Right lung (tissue), 5 donors: ENCODE measurements around the gene AR. TPM values are rescaled to one million over a fixed set of nuclear protein-coding genes. Genes with fewer than 3 reads are reported as not detected.
"Not testable (repeated sequence)": the region's sequence is repeated elsewhere in the genome, so short reads cannot be mapped to it uniquely, and the experiment has no call there.

ENCODE experiments used
- DNase-seq, 2 donors: peaks; one replicate each; pipeline ENCODE4 v3.0.0-alpha.2; 2013
- polyA plus RNA-seq, 5 donors: library from polyadenylated mRNA; unstranded; fragments of 120-200 nt; gene quantifications; one replicate each; pipeline versions ENCODE4 v1.2.1 to v1.2.3, GENCODE V29; 2013; ENCODE audit warnings: inconsistent platforms in 1 of 5, low replicate concordance in 1 of 5; ENCODE audit not compliant: insufficient read length in 5 of 5, insufficient read depth in 1 of 5

AR gene
- polyA plus RNA-seq, 5 donors = 5.5 to 10.8 (median 9.6) TPM

- DNase-seq = no peak
These were observed 78.3 kb downstream of the AR start for GRCh38 chrX:67622053-67622585.

- no peak for DNase-seq
These were observed 80.5 kb downstream of the AR start for GRCh38 chrX:67624325-67624724.

DNA sequence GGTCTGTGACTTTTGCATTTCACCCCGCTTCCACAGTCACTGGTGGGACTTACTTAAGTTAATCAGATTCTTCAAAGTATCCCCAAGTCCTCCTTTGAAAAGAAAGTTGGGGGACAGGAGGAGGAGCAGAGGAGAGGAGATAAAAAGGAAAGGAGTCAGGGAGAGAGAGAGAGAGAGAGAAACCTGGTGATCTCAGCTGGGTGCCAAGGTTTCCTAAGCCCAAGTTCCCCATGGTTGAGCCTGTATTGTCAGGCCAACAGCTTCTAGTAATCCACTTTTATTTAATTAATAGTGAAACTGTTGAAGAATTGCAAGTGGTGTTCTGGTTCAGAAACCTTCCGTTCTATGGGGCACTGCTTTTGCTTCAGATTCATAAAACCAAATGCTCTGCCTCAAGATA lies 91.6 kb downstream of the AR start:
- DNase-seq = no peak

DNA sequence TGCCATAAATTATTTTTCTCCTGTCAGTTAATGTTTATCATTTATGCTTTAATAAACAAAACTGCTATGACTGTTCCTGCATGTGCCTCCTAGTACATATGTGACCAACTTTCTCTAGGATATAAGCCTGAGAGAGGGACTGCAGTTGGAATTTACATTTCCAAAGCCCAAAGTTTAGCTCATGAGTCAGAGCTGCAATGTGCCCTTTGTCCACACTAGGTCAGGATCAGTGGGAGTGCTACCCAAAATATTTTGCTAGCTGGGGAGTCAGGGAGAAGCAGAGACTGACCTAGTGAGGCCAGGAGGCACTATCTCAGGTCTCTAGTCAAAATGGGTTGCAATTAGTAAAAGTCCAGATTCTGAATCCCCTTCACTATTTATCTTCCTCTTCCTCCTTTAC lies 92.7 kb downstream of the AR start:
- no peak for DNase-seq

DNA sequence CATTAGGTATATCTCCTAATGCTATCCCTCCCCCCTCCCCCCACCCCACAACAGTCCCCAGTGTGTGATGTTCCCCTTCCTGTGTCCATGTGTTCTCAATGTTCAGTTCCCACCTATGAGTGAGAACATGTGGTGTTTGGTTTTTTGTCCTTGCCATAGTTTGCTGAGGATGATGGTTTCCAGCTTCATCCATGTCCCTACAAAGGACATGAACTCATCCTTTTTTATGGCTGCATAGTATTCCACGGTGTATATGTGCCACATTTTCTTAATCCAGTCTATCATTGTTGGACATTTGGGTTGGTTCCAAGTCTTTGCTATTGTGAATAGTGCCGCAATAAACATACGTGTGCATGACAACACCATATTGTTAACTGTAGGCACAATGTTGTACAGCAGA lies 93.5 kb downstream of the AR start:
- DNase-seq = not testable (repeated sequence)

GRCh38 chrX:67648361-67648760 lies 104.5 kb downstream of the AR start:
- no peak for DNase-seq

DNA sequence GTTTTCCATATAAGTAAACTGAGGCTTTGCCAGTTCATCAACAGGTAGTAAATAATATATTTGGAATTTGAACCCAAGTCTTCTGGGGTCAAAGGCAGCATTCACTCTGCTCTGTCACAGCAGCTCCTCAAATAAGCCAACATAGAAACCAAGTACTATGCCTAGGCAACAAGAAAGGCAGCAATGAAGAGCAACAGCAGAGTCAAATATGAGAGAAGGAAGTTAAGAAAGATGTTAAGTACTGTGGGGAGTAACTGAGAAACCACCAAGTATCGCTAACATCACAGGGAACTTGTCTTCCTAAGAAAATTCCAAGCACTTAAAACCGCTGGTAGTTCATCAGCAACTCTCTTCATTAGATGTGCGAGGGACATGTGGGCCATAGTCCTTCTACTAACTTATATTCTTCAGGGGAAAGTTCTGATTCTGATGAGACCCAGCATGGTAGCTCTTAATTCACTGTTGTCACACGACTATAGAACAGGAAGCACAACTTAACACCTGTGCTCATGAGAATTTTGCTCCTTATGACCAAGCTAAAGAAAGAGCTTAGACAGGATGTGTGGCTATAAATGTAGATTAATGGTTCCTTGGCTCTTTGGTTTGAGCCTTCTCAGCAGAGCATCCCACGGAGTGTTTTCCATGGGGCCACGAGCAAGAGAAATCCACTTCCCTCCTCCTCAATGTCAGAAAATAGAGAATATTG lies 107.8 kb downstream of the AR start:
- no peak for DNase-seq

DNA sequence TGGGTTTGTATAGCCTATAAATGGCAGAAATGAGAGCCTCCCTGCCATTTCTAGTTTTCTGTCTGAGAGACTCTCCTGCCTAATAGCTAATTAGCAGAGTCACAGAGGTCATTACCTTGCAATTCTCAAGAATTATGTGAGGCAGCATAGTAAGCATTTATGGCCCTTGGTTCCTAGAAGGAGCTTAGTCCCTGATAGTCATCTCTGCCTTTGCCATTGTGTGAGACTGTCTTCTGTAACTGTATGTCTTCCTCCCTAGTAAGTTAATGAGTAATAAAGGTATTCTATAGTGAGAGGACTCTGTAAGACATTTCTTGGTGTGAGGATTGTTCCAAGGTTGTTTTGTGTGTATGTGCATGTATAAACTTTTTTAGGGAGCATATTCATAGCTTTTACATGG lies 108.7 kb downstream of the AR start:
- no peak for DNase-seq

GRCh38 chrX:67654301-67654700 lies 110.5 kb downstream of the AR start:
- DNase-seq = no peak

DNA sequence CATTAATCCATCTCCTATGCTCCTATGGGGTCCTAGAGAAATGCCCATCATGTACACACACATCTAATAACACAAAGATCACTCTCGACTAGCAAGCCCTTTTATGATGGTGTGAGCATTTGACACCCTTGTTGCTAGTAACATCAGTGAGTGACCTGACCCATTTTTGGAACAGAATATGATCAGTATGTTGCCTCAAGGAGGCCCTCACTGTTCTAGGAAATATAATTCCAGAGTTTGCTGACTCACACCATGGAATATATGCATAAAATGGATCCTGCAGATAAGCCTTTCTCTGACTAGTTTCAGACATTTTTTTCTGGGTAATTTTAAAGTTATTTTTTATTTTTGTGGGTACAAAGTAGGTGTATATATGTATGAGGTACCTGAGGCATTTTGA lies 121.8 kb downstream of the AR start:
- no peak for DNase-seq

DNA sequence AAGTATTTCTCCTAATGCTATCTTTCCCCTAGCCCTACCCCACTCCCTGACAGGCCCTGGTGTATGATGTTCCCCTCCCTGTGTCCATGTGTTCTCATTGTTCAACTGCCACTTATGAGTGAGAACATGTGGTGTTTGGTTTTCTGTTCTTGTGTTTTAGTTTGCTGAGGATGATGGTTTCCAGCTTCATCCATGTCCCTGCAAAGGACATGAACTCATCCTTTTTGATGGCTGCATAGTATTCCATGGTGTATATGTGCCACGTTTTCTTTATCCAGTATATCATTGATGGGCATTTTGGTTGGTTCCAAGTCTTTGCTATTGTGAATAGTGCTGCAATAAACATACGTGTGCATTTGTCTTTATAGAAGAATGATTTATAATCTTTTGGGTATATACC lies 126.9 kb downstream of the AR start:
- not testable (repeated sequence) for DNase-seq

GRCh38 chrX:67673741-67674274 lies 130.0 kb downstream of the AR start:
- DNase-seq = no peak

DNA sequence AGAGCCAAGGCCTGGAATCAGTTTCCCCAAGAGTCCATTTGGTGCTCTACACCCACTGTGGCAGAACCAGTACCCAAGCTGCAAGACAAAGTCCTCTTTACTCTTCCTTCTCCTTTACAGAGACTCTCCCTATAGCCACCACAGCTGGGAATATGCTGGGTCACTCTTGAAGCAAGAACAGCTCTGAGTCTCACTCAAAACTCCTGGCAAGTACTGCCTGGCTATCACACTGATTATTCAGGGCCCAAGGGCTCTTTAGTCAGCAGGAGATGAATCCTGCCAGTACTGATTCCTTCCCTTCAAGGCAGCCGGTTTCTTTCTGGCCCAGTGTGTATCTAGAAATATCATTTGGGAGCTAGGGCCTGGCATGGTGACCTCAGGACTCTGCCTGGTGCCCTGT lies 130.9 kb downstream of the AR start:
- no peak for DNase-seq

GRCh38 chrX:67684136-67684535 lies 140.3 kb downstream of the AR start:
- no peak for DNase-seq

DNA sequence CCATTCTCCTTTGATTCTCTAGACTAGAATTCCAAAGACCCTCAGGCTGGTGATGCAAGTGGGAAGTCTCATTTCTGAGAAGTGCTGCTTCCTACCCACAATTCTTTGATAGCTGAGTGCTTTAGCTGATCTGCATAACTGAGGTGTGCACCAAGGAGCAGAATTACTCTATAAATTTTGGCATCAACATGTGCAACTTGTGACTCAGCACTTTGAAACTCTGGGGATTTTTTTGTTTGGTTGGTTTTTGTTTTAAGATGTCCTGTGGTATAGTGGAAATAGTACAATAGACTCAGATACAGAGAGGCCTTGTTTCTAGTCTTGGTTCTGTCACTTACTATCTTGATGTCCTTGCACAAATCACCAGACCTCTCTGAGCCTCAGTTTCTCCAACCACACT lies 148.4 kb downstream of the AR start:
- no peak for DNase-seq

- DNase-seq = no peak
These were observed 150.1 kb downstream of the AR start for GRCh38 chrX:67693928-67694327.

DNA sequence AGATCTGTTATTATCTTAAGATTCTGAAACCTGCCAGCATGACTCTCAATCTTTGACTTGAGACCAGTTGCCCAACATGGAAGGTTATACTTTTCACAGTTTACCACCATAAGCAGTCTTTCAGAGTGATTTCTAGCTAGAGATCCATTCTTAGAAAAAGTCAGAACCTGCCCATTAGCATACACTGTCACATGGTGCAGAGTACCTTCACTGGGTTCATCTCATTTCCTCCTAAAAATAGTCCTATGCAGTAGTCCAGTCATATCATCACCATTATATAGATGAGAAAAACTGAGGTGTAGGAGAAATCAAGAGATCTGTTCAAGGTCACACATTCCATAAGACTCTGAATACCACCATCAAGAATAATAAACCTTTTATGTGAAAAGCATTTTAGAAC lies 153.6 kb downstream of the AR start:
- DNase-seq = no peak

DNA sequence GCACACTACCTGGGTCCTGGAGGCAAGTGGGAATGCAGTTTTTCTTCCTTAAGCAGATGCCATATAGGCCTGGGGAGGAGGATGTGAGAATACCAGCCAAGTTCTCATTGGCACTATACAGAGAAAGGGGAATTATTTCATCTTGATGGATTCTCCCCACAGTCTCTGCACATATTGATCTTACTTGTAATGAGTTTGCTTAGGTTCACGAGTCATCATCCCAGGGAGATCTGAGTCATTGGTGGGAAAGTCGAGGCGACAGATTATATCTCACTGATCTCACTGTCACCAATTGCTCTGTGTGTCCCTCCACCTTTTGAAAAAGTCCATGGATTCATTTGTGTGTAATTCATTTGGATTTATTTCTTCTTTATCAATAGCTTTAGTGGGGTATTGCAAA lies 156.8 kb downstream of the AR start:
- DNase-seq = no peak

DNA sequence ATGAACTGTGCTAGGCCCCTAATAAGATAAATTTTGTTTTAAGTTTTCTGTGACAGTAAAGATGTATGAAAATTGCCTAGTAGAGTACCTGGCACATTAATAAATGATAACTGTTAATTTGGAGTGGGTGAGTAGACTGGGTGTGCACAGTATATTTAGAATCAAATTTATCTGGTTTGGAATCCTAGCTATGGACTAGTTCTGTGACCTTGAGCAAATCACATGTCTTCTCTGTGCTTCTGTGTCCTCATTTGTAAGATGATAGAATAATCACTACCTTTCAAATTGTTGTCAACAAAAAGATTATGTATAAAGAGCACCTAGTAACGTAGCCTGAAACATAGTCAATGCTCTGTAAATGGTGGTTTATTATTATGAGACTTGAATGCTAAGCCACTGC lies 170.2 kb downstream of the AR start:
- DNase-seq = no peak

- no peak for DNase-seq
These were observed 173.8 kb downstream of the AR start for GRCh38 chrX:67717571-67717970.

- no peak for DNase-seq
These were observed 175.1 kb downstream of the AR start for GRCh38 chrX:67718926-67719325.

GRCh38 chrX:67720344-67720743 lies 176.5 kb downstream of the AR start:
- no peak for DNase-seq

DNA sequence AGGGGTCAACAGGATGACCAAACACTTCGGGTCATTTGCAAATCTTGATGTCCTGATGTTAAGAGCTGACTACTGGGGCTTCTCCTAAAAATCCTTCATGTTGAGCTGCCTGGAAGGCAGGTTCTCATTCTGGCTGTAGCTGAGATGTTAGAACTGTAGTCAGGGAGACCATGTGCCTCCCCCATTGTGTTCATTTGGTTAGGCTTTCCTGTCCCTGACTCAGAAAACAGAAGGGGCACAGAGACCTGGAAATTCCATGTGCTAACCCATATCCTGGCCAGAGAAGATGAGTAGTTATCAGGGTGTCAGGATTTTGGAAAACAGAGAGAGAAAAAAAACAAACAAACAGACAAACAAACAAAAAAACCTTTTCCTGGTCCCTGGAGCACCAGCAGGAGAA lies 177.5 kb downstream of the AR start:
- DNase-seq = no peak
